ENCODE results near the gene CEP78.

CEP78 gene

GRCh38 chr9:78296893-78297671 lies 61.2 kb downstream of the CEP78 start, which contains the start of gene PSAT1:
PSAT1 (plus strand) TSS chr9:78297125; CDS start chr9:78297211, 86 bp downstream.
- Histone ChIP-seq H3K36me3 (ENCODE audit: control insufficient read depth, insufficient read depth, low read length, severe bottlenecking) (peaks cover 25% of the 10 kb centered on the region), H3K4me1 (ENCODE audit: control insufficient read depth, insufficient read depth, low read length) (peaks cover 18% of the 10 kb centered on the region), H3K27me3 (replicated peaks; ENCODE audit: control insufficient read depth, insufficient read depth, low read length) (peaks cover 9% of the 10 kb centered on the region), H3K9ac (ENCODE audit: low read length) (peak within 1 kb of the TSS; percentile 86), H3K9me3 (ENCODE audit: control insufficient read depth, low read length) (no peaks in the 10 kb centered on the region), H3K4me3 (ENCODE audit: low read length) (peak within 1 kb of the TSS; percentile 90)
- DNase-seq (ENCODE audit: low read depth): peak; percentile 99

- H3K9ac ChIP-seq (ENCODE audit: low read length): peak overlapping the region; percentile 86
- no peaks in the 10 kb centered on the region for H3K9me3 ChIP-seq (ENCODE audit: control insufficient read depth, low read length)
- H3K4me3 ChIP-seq (ENCODE audit: low read length): peak overlapping the region; percentile 90
- peaks cover 5% of the 10 kb centered on the region for H3K27me3 ChIP-seq (replicated peaks; ENCODE audit: control insufficient read depth, insufficient read depth, low read length)
- no peak for DNase-seq (ENCODE audit: low read depth)
- H3K4me1 ChIP-seq (ENCODE audit: control insufficient read depth, insufficient read depth, low read length): peaks cover 18% of the 10 kb centered on the region
- H3K36me3 ChIP-seq (ENCODE audit: control insufficient read depth, insufficient read depth, low read length, severe bottlenecking): peaks cover 29% of the 10 kb centered on the region
These were observed 61.7 kb downstream of the CEP78 start for GRCh38 chr9:78297672-78297961.

- H3K9ac ChIP-seq (ENCODE audit: low read length): peak overlapping the region; percentile 86
- peaks cover 34% of the 10 kb centered on the region for H3K36me3 ChIP-seq (ENCODE audit: control insufficient read depth, insufficient read depth, low read length, severe bottlenecking)
- H3K27me3 ChIP-seq (replicated peaks; ENCODE audit: control insufficient read depth, insufficient read depth, low read length): peaks cover under 1% of the 10 kb centered on the region
- peak; percentile 51 for DNase-seq (ENCODE audit: low read depth)
- H3K9me3 ChIP-seq (ENCODE audit: control insufficient read depth, low read length): no peaks in the 10 kb centered on the region
- peaks cover 18% of the 10 kb centered on the region for H3K4me1 ChIP-seq (ENCODE audit: control insufficient read depth, insufficient read depth, low read length)
- H3K4me3 ChIP-seq (ENCODE audit: low read length): peak overlapping the region; percentile 90
These were observed 62.3 kb downstream of the CEP78 start for GRCh38 chr9:78298046-78298765.

GRCh38 chr9:78300209-78300608 lies 64.3 kb downstream of the CEP78 start:
- H3K4me3 ChIP-seq (ENCODE audit: low read length): no peak overlapping the region
- no peak for DNase-seq (ENCODE audit: low read depth)
- H3K4me1 ChIP-seq (ENCODE audit: control insufficient read depth, insufficient read depth, low read length): peaks cover 22% of the 10 kb centered on the region
- peaks cover 53% of the 10 kb centered on the region for H3K36me3 ChIP-seq (ENCODE audit: control insufficient read depth, insufficient read depth, low read length, severe bottlenecking)
- no peaks in the 10 kb centered on the region for H3K27me3 ChIP-seq (replicated peaks; ENCODE audit: control insufficient read depth, insufficient read depth, low read length)
- no peaks in the 10 kb centered on the region for H3K9me3 ChIP-seq (ENCODE audit: control insufficient read depth, low read length)
- H3K9ac ChIP-seq (ENCODE audit: low read length): no peak overlapping the region

DNA sequence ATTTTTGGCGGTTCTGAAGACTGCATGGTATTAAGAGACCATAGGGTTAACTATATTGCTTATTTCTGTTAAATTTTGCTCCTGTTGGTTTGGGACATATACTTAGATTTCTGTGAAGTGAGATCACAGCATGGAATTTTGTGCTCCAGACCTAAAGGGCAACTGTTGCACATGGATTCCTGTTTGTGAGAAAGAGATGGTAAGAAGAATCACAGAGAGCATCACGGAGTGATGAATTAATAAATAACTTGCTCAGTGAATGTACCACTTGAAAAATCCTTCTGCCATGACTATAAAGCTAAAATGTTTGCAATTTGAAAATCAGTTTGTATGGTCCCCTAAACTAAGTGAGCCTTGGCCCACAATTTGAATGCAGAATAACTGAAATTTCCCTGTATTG lies 65.6 kb downstream of the CEP78 start:
- Histone ChIP-seq H3K9me3 (ENCODE audit: control insufficient read depth, low read length) (no peaks in the 10 kb centered on the region), H3K9ac (ENCODE audit: low read length) (no peak overlapping the region), H3K36me3 (ENCODE audit: control insufficient read depth, insufficient read depth, low read length, severe bottlenecking) (peaks cover 66% of the 10 kb centered on the region), H3K4me1 (ENCODE audit: control insufficient read depth, insufficient read depth, low read length) (peaks cover 12% of the 10 kb centered on the region), H3K27me3 (replicated peaks; ENCODE audit: control insufficient read depth, insufficient read depth, low read length) (no peaks in the 10 kb centered on the region), H3K4me3 (ENCODE audit: low read length) (no peak overlapping the region)
- no peak for DNase-seq (ENCODE audit: low read depth)

- DNase-seq (ENCODE audit: low read depth): no peak
- H3K4me3 ChIP-seq (ENCODE audit: low read length): no peak overlapping the region
- H3K27me3 ChIP-seq (replicated peaks; ENCODE audit: control insufficient read depth, insufficient read depth, low read length): no peaks in the 10 kb centered on the region
- H3K36me3 ChIP-seq (ENCODE audit: control insufficient read depth, insufficient read depth, low read length, severe bottlenecking): peaks cover 85% of the 10 kb centered on the region
- no peaks in the 10 kb centered on the region for H3K9me3 ChIP-seq (ENCODE audit: control insufficient read depth, low read length)
- H3K4me1 ChIP-seq (ENCODE audit: control insufficient read depth, insufficient read depth, low read length): peaks cover 8% of the 10 kb centered on the region
- H3K9ac ChIP-seq (ENCODE audit: low read length): no peak overlapping the region
These were observed 67.6 kb downstream of the CEP78 start for GRCh38 chr9:78303377-78304062.

DNA sequence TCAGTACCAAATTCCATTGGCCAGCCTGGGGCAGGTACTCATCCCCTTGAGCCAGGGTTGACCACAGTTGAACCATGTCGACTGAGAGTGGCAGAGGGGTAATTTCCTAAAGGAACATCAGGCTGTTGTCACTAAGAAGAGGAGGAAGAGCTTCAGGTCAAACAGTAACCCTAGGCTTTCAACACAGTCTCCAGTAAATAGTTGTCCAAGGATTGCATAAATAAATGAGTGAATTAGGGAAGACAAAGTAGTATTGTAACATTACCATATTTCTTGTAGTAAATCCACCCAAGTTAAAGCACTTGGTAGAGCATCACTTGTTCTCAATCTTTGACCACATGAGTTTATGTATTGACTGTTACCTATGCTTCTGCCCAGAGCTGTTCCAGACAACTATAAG lies 68.5 kb downstream of the CEP78 start:
- H3K9me3 ChIP-seq (ENCODE audit: control insufficient read depth, low read length): no peaks in the 10 kb centered on the region
- peaks cover 5% of the 10 kb centered on the region for H3K4me1 ChIP-seq (ENCODE audit: control insufficient read depth, insufficient read depth, low read length)
- H3K36me3 ChIP-seq (ENCODE audit: control insufficient read depth, insufficient read depth, low read length, severe bottlenecking): peaks cover 94% of the 10 kb centered on the region
- no peaks in the 10 kb centered on the region for H3K27me3 ChIP-seq (replicated peaks; ENCODE audit: control insufficient read depth, insufficient read depth, low read length)
- H3K9ac ChIP-seq (ENCODE audit: low read length): no peak overlapping the region
- H3K4me3 ChIP-seq (ENCODE audit: low read length): no peak overlapping the region
- no peak for DNase-seq (ENCODE audit: low read depth)

- Histone ChIP-seq H3K36me3 (ENCODE audit: control insufficient read depth, insufficient read depth, low read length, severe bottlenecking) (peaks cover 89% of the 10 kb centered on the region), H3K9me3 (ENCODE audit: control insufficient read depth, low read length) (no peaks in the 10 kb centered on the region), H3K9ac (ENCODE audit: low read length) (no peak overlapping the region), H3K4me3 (ENCODE audit: low read length) (no peak overlapping the region), H3K27me3 (replicated peaks; ENCODE audit: control insufficient read depth, insufficient read depth, low read length) (no peaks in the 10 kb centered on the region), H3K4me1 (ENCODE audit: control insufficient read depth, insufficient read depth, low read length) (peaks cover 5% of the 10 kb centered on the region)
- no peak for DNase-seq (ENCODE audit: low read depth)
These were observed 70.6 kb downstream of the CEP78 start for GRCh38 chr9:78306222-78307076.

- Histone ChIP-seq H3K4me3 (ENCODE audit: low read length) (no peak overlapping the region), H3K36me3 (ENCODE audit: control insufficient read depth, insufficient read depth, low read length, severe bottlenecking) (peaks cover 88% of the 10 kb centered on the region)
These were observed 71.5 kb downstream of the CEP78 start for GRCh38 chr9:78307360-78307759.

GRCh38 chr9:78309066-78309465 lies 73.2 kb downstream of the CEP78 start:
- DNase-seq (ENCODE audit: low read depth): no peak
- H3K9ac ChIP-seq (ENCODE audit: low read length): no peak overlapping the region
- no peaks in the 10 kb centered on the region for H3K27me3 ChIP-seq (replicated peaks; ENCODE audit: control insufficient read depth, insufficient read depth, low read length)
- peaks cover 3% of the 10 kb centered on the region for H3K4me1 ChIP-seq (ENCODE audit: control insufficient read depth, insufficient read depth, low read length)
- H3K4me3 ChIP-seq (ENCODE audit: low read length): no peak overlapping the region
- H3K9me3 ChIP-seq (ENCODE audit: control insufficient read depth, low read length): no peaks in the 10 kb centered on the region
- peaks cover 85% of the 10 kb centered on the region for H3K36me3 ChIP-seq (ENCODE audit: control insufficient read depth, insufficient read depth, low read length, severe bottlenecking)

More at GRCh38 chr9:78307360-78307759, 71.5 kb downstream of the CEP78 start:
- Histone ChIP-seq H3K9ac (ENCODE audit: low read length) (no peak overlapping the region), H3K9me3 (ENCODE audit: control insufficient read depth, low read length) (no peaks in the 10 kb centered on the region), H3K27me3 (replicated peaks; ENCODE audit: control insufficient read depth, insufficient read depth, low read length) (no peaks in the 10 kb centered on the region), H3K4me1 (ENCODE audit: control insufficient read depth, insufficient read depth, low read length) (peaks cover 5% of the 10 kb centered on the region)
- no peak for DNase-seq (ENCODE audit: low read depth)
